NCI-H510A (cell line): ENCODE measurements around the gene ZFHX2.
"Not testable (repeated sequence)": the region's sequence is repeated elsewhere in the genome, so short reads cannot be mapped to it uniquely, and the experiment has no call there.

Source experiments
- DNase-seq: peaks from one replicate; lab custom pipeline; 2025; lab: John Stamatoyannopoulos, UW

ZFHX2 gene

GRCh38 chr14:23551266-23552028 lies at the start of gene ZFHX2:
Gene ZFHX2 (minus strand): TSS chr14:23551765. CDS start chr14:23535325, 16,440 bp downstream.
- DNase-seq: peak; percentile 87

- DNase-seq: no peak
Measured at GRCh38 chr14:23600806-23601205, 49.2 kb upstream of the ZFHX2 start.

- no peak for DNase-seq
Measured at GRCh38 chr14:23600322-23600707, 48.8 kb upstream of the ZFHX2 start.

GRCh38 chr14:23594191-23594590 lies 42.6 kb upstream of the ZFHX2 start:
- DNase-seq: not testable (repeated sequence)

GRCh38 chr14:23590198-23590597 lies 38.6 kb upstream of the ZFHX2 start:
- no peak for DNase-seq

GRCh38 chr14:23589606-23590005 lies 38.0 kb upstream of the ZFHX2 start:
- DNase-seq: no peak

- peak; percentile 62 for DNase-seq
Measured at GRCh38 chr14:23588884-23589598, 37.5 kb upstream of the ZFHX2 start.

- DNase-seq: not testable (repeated sequence)
Measured at GRCh38 chr14:23584527-23585203, 33.1 kb upstream of the ZFHX2 start.

GRCh38 chr14:23583761-23584526 lies 32.4 kb upstream of the ZFHX2 start:
- DNase-seq: not testable (repeated sequence)

GRCh38 chr14:23582906-23583760 lies 31.6 kb upstream of the ZFHX2 start:
- no peak for DNase-seq

GRCh38 chr14:23580948-23581281 lies 29.4 kb upstream of the ZFHX2 start:
- no peak for DNase-seq

GRCh38 chr14:23580152-23580926 lies 28.8 kb upstream of the ZFHX2 start:
- DNase-seq: no peak

- no peak for DNase-seq
Measured at GRCh38 chr14:23579739-23580138, 28.2 kb upstream of the ZFHX2 start.

- no peak for DNase-seq
Measured at GRCh38 chr14:23579311-23579630, 27.7 kb upstream of the ZFHX2 start.

GRCh38 chr14:23578560-23579310 lies 27.2 kb upstream of the ZFHX2 start, which contains the start of gene JPH4:
Gene JPH4 (minus strand): TSS chr14:23578790. CDS start chr14:23577453, 1,337 bp downstream.
- DNase-seq: peak; percentile 15

GRCh38 chr14:23577710-23578392 lies 26.3 kb upstream of the ZFHX2 start:
- no peak for DNase-seq

GRCh38 chr14:23577004-23577681 lies 25.6 kb upstream of the ZFHX2 start:
- DNase-seq: no peak

- DNase-seq: peak; percentile 31
Measured at GRCh38 chr14:23573384-23574015, 21.9 kb upstream of the ZFHX2 start.
